Activated CD4-positive, CD25-positive, alpha-beta regulatory T cell (primary cell): Measurements from ENCODE around the gene ALDH2.
"Not testable (repeated sequence)": the region's sequence is repeated elsewhere in the genome, so short reads cannot be mapped to it uniquely, and the experiment has no call there.

Experiments used
- DNase-seq, 4 experiments: peaks; one replicate each; lab custom pipeline; 2025; lab: John Stamatoyannopoulos, UW

ALDH2 gene

GRCh38 chr12:111826992-111827391, 60.3 kb downstream of the ALDH2 start:
- DNase-seq = no peak

- DNase-seq = no peak
Measured at GRCh38 chr12:111827907-111828306, 61.2 kb downstream of the ALDH2 start.

GRCh38 chr12:111828338-111828979, 61.7 kb downstream of the ALDH2 start:
- no peak for DNase-seq

- not testable (repeated sequence) for DNase-seq
Measured at GRCh38 chr12:111829635-111830034, 62.9 kb downstream of the ALDH2 start.

- not testable (repeated sequence) for DNase-seq
Measured at GRCh38 chr12:111834740-111835386, 68.1 kb downstream of the ALDH2 start.

- not testable (repeated sequence) for DNase-seq
Measured at GRCh38 chr12:111835531-111836181, 68.9 kb downstream of the ALDH2 start.

- DNase-seq = no peak
Measured at GRCh38 chr12:111838353-111838752, 71.6 kb downstream of the ALDH2 start.

GRCh38 chr12:111840807-111841206, 74.1 kb downstream of the ALDH2 start:
- DNase-seq = no peak

GRCh38 chr12:111841236-111841749, 74.6 kb downstream of the ALDH2 start:
- no peak for DNase-seq

GRCh38 chr12:111841750-111842555, 75.2 kb downstream of the ALDH2 start, which contains the start of gene MAPKAPK5:
TSS of gene MAPKAPK5 (plus strand) at chr12:111842228. CDS start at chr12:111842734, 506 bp downstream.
- peak; percentile 94 to 97 (median 96) for DNase-seq

GRCh38 chr12:111842556-111843396, 76.0 kb downstream of the ALDH2 start:
- peak in 2 of 4 experiments; percentile 37 to 47 for DNase-seq

- DNase-seq = no peak
Measured at GRCh38 chr12:111846016-111846415, 79.3 kb downstream of the ALDH2 start.

GRCh38 chr12:111850526-111850925, 83.8 kb downstream of the ALDH2 start:
- DNase-seq = no peak

- DNase-seq = no peak
Measured at GRCh38 chr12:111858186-111858585, 91.5 kb downstream of the ALDH2 start.

GRCh38 chr12:111858778-111859177, 92.0 kb downstream of the ALDH2 start:
- no peak for DNase-seq

GRCh38 chr12:111864913-111865312, 98.2 kb downstream of the ALDH2 start:
- DNase-seq = no peak
